ENCODE measurements around the gene ZNF892.
"Not testable (repeated sequence)": the region's sequence is repeated elsewhere in the genome, so short reads cannot be mapped to it uniquely, and the experiment has no call there.

The ZNF892 gene

GRCh38 chr2:95181774-95182173 lies 25.5 kb upstream of the ZNF892 start:
- peaks cover 36% of the 10 kb centered on the region for H3K36me3 ChIP-seq (ENCODE audit: insufficient read depth, low read length)
- no peak overlapping the region for H3K4me3 ChIP-seq (ENCODE audit: low read length)
- H3K9ac ChIP-seq (ENCODE audit: low read depth, low read length) = no peak overlapping the region

GRCh38 chr2:95185197-95185596 lies 22.1 kb upstream of the ZNF892 start:
- Histone ChIP-seq H3K9me3 (replicated peaks; ENCODE audit: low read length) (peaks cover 4% of the 10 kb centered on the region), H3K9ac (ENCODE audit: low read depth, low read length) (no peak overlapping the region), H3K4me3 (ENCODE audit: low read length) (no peak overlapping the region), H3K4me1 (ENCODE audit: control insufficient read depth, insufficient read depth, low read length) (no peaks in the 10 kb centered on the region), H3K27me3 (ENCODE audit: control insufficient read depth, insufficient read depth, low read length) (no peaks in the 10 kb centered on the region), H3K4me2 (ENCODE audit: low read length) (no peak overlapping the region), H3K36me3 (ENCODE audit: insufficient read depth, low read length) (peaks cover 23% of the 10 kb centered on the region)

More at GRCh38 chr2:95181774-95182173, 25.5 kb upstream of the ZNF892 start:
- H3K27me3 ChIP-seq (ENCODE audit: control insufficient read depth, insufficient read depth, low read length) = no peaks in the 10 kb centered on the region
- no peaks in the 10 kb centered on the region for H3K4me1 ChIP-seq (ENCODE audit: control insufficient read depth, insufficient read depth, low read length)
- H3K9me3 ChIP-seq (replicated peaks; ENCODE audit: low read length) = peaks cover 4% of the 10 kb centered on the region
- H3K4me2 ChIP-seq (ENCODE audit: low read length) = no peak overlapping the region

GRCh38 chr2:95185973-95186372 lies 21.3 kb upstream of the ZNF892 start:
- H3K36me3 ChIP-seq (ENCODE audit: insufficient read depth, low read length) = peaks cover 18% of the 10 kb centered on the region
- H3K4me3 ChIP-seq (ENCODE audit: low read length) = no peak overlapping the region
- no peaks in the 10 kb centered on the region for H3K27me3 ChIP-seq (ENCODE audit: control insufficient read depth, insufficient read depth, low read length)
- peaks cover 4% of the 10 kb centered on the region for H3K9me3 ChIP-seq (replicated peaks; ENCODE audit: low read length)
- no peak overlapping the region for H3K9ac ChIP-seq (ENCODE audit: low read depth, low read length)
- no peak overlapping the region for H3K4me2 ChIP-seq (ENCODE audit: low read length)
- no peaks in the 10 kb centered on the region for H3K4me1 ChIP-seq (ENCODE audit: control insufficient read depth, insufficient read depth, low read length)

- not testable (repeated sequence) for H3K9me3 ChIP-seq (replicated peaks; ENCODE audit: low read length); H3K4me3 ChIP-seq (ENCODE audit: low read length); H3K4me1 ChIP-seq (ENCODE audit: control insufficient read depth, insufficient read depth, low read length); H3K4me2 ChIP-seq (ENCODE audit: low read length); H3K9ac ChIP-seq (ENCODE audit: low read depth, low read length); H3K36me3 ChIP-seq (ENCODE audit: insufficient read depth, low read length); H3K27me3 ChIP-seq (ENCODE audit: control insufficient read depth, insufficient read depth, low read length)
Measured at GRCh38 chr2:95192956-95193355, 14.4 kb upstream of the ZNF892 start.

DNA sequence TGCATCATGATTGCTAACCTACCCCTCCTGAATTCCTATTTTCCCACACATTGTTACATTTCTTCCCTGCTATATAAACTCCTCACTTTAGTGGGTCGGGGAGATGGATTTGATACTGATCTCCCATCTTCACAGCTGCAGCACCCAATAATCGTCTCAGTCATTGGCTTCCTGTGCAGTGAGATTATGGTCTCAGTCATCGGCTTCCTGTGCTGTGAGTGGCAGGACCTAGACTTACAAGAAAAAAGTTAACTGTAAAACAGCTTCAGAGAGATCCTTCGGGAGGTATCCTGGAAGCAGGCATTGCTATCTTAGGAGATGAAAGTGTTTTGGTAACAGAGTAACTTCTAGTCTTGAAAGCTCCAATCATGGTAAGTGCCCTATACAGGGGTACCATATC lies 3.4 kb upstream of the ZNF892 start:
- H3K9ac ChIP-seq (ENCODE audit: low read depth, low read length) = no peak overlapping the region
- no peaks in the 10 kb centered on the region for H3K4me1 ChIP-seq (ENCODE audit: control insufficient read depth, insufficient read depth, low read length)
- no peaks in the 10 kb centered on the region for H3K27me3 ChIP-seq (ENCODE audit: control insufficient read depth, insufficient read depth, low read length)
- no peak overlapping the region for H3K4me3 ChIP-seq (ENCODE audit: low read length)
- peaks cover 5% of the 10 kb centered on the region for H3K9me3 ChIP-seq (replicated peaks; ENCODE audit: low read length)
- H3K36me3 ChIP-seq (ENCODE audit: insufficient read depth, low read length) = no peaks in the 10 kb centered on the region
- no peak overlapping the region for H3K4me2 ChIP-seq (ENCODE audit: low read length)

- H3K36me3 ChIP-seq (ENCODE audit: insufficient read depth, low read length) = no peaks in the 10 kb centered on the region
- no peak overlapping the region for H3K4me3 ChIP-seq (ENCODE audit: low read length)
- H3K4me2 ChIP-seq (ENCODE audit: low read length) = no peak overlapping the region
- H3K9me3 ChIP-seq (replicated peaks; ENCODE audit: low read length) = peaks cover 10% of the 10 kb centered on the region
- no peak overlapping the region for H3K9ac ChIP-seq (ENCODE audit: low read depth, low read length)
- H3K27me3 ChIP-seq (ENCODE audit: control insufficient read depth, insufficient read depth, low read length) = no peaks in the 10 kb centered on the region
- H3K4me1 ChIP-seq (ENCODE audit: control insufficient read depth, insufficient read depth, low read length) = no peaks in the 10 kb centered on the region
Measured at GRCh38 chr2:95204396-95204795, 2.9 kb upstream of the ZNF892 start.

GRCh38 chr2:95206096-95206495 lies 1.2 kb upstream of the ZNF892 start:
- Histone ChIP-seq H3K4me2 (ENCODE audit: low read length) (peak overlapping the region; percentile 83), H3K4me3 (ENCODE audit: low read length) (no peak overlapping the region), H3K36me3 (ENCODE audit: insufficient read depth, low read length) (no peaks in the 10 kb centered on the region), H3K9ac (ENCODE audit: low read depth, low read length) (no peak overlapping the region), H3K9me3 (replicated peaks; ENCODE audit: low read length) (peaks cover 22% of the 10 kb centered on the region), H3K27me3 (ENCODE audit: control insufficient read depth, insufficient read depth, low read length) (no peaks in the 10 kb centered on the region), H3K4me1 (ENCODE audit: control insufficient read depth, insufficient read depth, low read length) (no peaks in the 10 kb centered on the region)

DNA sequence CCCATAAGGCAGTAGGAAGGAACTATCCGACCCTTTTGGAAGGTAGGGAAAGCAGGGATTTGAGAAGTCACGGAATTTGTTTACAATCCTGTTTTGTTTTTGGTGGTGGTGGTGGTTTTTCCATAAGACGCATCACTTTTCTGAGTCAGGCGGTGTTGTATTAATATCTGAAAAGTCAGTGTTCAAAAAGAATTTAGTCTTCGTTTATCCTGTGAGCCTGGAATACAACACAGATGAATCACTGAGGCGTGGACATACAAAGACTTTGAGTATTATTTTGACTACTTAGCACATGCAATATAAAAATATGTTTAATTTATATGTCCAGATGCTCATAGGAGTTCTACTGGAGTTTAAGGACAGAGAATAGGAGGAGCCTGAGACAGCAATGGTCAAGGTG lies 785 bp downstream of the ZNF892 start:
- Histone ChIP-seq H3K4me2 (ENCODE audit: low read length) (peak overlapping the region; percentile 83), H3K9ac (ENCODE audit: low read depth, low read length) (peak overlapping the region; percentile 80), H3K4me3 (ENCODE audit: low read length) (peak overlapping the region; percentile 88), H3K36me3 (ENCODE audit: insufficient read depth, low read length) (peaks cover 19% of the 10 kb centered on the region), H3K27me3 (ENCODE audit: control insufficient read depth, insufficient read depth, low read length) (no peaks in the 10 kb centered on the region), H3K9me3 (replicated peaks; ENCODE audit: low read length) (peaks cover 39% of the 10 kb centered on the region), H3K4me1 (ENCODE audit: control insufficient read depth, insufficient read depth, low read length) (no peaks in the 10 kb centered on the region)

- no peak overlapping the region for H3K9ac ChIP-seq (ENCODE audit: low read depth, low read length)
- no peaks in the 10 kb centered on the region for H3K4me1 ChIP-seq (ENCODE audit: control insufficient read depth, insufficient read depth, low read length)
- H3K4me3 ChIP-seq (ENCODE audit: low read length) = no peak overlapping the region
- no peak overlapping the region for H3K4me2 ChIP-seq (ENCODE audit: low read length)
- H3K36me3 ChIP-seq (ENCODE audit: insufficient read depth, low read length) = peaks cover 56% of the 10 kb centered on the region
- peaks cover 90% of the 10 kb centered on the region for H3K9me3 ChIP-seq (replicated peaks; ENCODE audit: low read length)
- H3K27me3 ChIP-seq (ENCODE audit: control insufficient read depth, insufficient read depth, low read length) = no peaks in the 10 kb centered on the region
Measured at GRCh38 chr2:95215018-95215612, 7.8 kb downstream of the ZNF892 start.

GRCh38 chr2:95220449-95220848 lies 13.1 kb downstream of the ZNF892 start:
- Histone ChIP-seq H3K4me2 (ENCODE audit: low read length) (no peak overlapping the region), H3K27me3 (ENCODE audit: control insufficient read depth, insufficient read depth, low read length) (no peaks in the 10 kb centered on the region), H3K4me1 (ENCODE audit: control insufficient read depth, insufficient read depth, low read length) (no peaks in the 10 kb centered on the region), H3K9ac (ENCODE audit: low read depth, low read length) (no peak overlapping the region), H3K4me3 (ENCODE audit: low read length) (no peak overlapping the region), H3K9me3 (replicated peaks; ENCODE audit: low read length) (peaks cover 55% of the 10 kb centered on the region), H3K36me3 (ENCODE audit: insufficient read depth, low read length) (peaks cover 13% of the 10 kb centered on the region)

DNA sequence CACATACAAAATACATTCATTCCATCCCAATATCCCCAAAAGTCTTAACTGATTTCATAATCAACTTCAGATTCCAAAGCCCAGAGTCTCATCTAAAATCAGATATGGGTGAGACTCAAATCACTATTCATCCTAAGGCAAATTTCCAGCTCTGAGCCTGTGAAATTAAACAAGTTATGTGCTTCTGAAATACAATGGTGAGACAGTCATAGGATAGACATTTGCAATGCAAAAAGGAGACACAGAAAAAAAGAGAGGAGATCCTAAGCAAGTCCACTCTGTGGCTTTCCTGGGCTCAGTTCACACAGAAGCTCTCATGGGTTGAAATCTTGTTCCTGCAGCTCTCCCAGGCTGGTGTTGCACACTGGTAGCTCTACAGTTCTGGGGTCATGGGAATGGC lies 18.3 kb downstream of the ZNF892 start:
- Histone ChIP-seq H3K9ac (ENCODE audit: low read depth, low read length) (no peak overlapping the region), H3K4me2 (ENCODE audit: low read length) (no peak overlapping the region), H3K9me3 (replicated peaks; ENCODE audit: low read length) (peaks cover 8% of the 10 kb centered on the region), H3K27me3 (ENCODE audit: control insufficient read depth, insufficient read depth, low read length) (no peaks in the 10 kb centered on the region), H3K4me1 (ENCODE audit: control insufficient read depth, insufficient read depth, low read length) (no peaks in the 10 kb centered on the region), H3K36me3 (ENCODE audit: insufficient read depth, low read length) (no peaks in the 10 kb centered on the region), H3K4me3 (ENCODE audit: low read length) (no peak overlapping the region)

DNA sequence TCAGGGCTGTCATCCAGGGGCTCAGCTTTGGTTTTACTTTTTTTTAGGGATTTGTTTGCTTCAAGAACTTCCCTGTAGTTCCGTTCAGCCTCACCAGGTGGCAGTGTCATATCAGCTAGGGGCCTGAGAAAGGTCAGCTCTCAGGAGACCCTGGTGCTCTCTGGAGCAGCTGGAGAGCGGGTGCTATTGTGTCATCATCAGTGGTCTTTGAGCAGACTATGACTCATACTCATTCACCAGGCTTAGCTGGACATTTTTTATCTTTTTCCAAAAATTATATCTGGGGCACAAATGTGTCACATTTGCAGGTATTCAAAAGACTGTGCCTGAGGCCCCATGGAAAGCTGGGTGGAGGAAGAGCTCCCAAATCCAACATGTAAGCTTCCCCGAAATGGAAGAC lies 24.4 kb downstream of the ZNF892 start:
- H3K9me3 ChIP-seq (replicated peaks; ENCODE audit: low read length) = no peaks in the 10 kb centered on the region
- H3K9ac ChIP-seq (ENCODE audit: low read depth, low read length) = no peak overlapping the region
- H3K36me3 ChIP-seq (ENCODE audit: insufficient read depth, low read length) = no peaks in the 10 kb centered on the region
- H3K4me1 ChIP-seq (ENCODE audit: control insufficient read depth, insufficient read depth, low read length) = no peaks in the 10 kb centered on the region
- peaks cover 4% of the 10 kb centered on the region for H3K27me3 ChIP-seq (ENCODE audit: control insufficient read depth, insufficient read depth, low read length)
- H3K4me2 ChIP-seq (ENCODE audit: low read length) = no peak overlapping the region
- H3K4me3 ChIP-seq (ENCODE audit: low read length) = no peak overlapping the region

All from skeletal muscle satellite cell (primary cell).